PC-9 (cell line): Measurements from ENCODE around the gene ZBED6. TPM values are rescaled to one million over a fixed set of nuclear protein-coding genes. Genes with fewer than 3 reads are reported as not detected.
"Not testable (repeated sequence)": the region's sequence is repeated elsewhere in the genome, so short reads cannot be mapped to it uniquely, and the experiment has no call there.

Experiments
- Bru-seq: library from RNA; stranded (reverse); fragments of 400-500 nt; gene quantifications from one replicate; lab custom pipeline; 2021; lab: Mats Ljungman, UMichigan
- BruChase-seq, 2 experiments: library from RNA; stranded (reverse); fragments of 400-500 nt; gene quantifications; one replicate each; lab custom pipeline; 2021; lab: Mats Ljungman, UMichigan
- BruUV-seq: library from RNA; stranded (reverse); fragments of 400-500 nt; replicated peaks from 2 replicates; lab custom pipeline; 2021; lab: Mats Ljungman, UMichigan
- CTCF ChIA-PET: fragments of 300-600 bp; sonication (Branson Sonifier 250); formaldehyde crosslinking; loops from one replicate; lab custom pipeline; 2022; ENCODE audit warnings: antibody characterized with exemption; lab: Charles Lee
- POLR2A ChIA-PET: fragments of 300-600 bp; sonication (Branson Sonifier 250); formaldehyde crosslinking; loops from one replicate; lab custom pipeline; 2022; ENCODE audit warnings: antibody characterized with exemption; ENCODE audit not compliant: unreplicated experiment; lab: Charles Lee
- DNase-seq, 2 experiments: peaks; one replicate each; pipeline versions ENCODE4 v3.0.0 to v3.0.0-alpha.2; 2015 to 2022; ENCODE audit warnings: mixed read lengths in 1 of 2
- H2AFZ ChIP-seq: fragments of 200-600 bp; sonication (generic); 2 replicates; pipeline ENCODE4 v1.8.1; 2017; ENCODE audit warnings: antibody characterized with exemption
- H3F3A ChIP-seq: fragments of 200-600 bp; sonication (generic); 2 replicates; pipeline ENCODE4 v1.8.1; 2017; ENCODE audit warnings: antibody characterized with exemption, mild to moderate bottlenecking, low read depth; ENCODE audit not compliant: insufficient read depth
- H3K27ac ChIP-seq: fragments of 200-600 bp; sonication (generic); 2 replicates; pipeline ENCODE4 v1.6.1; 2016; ENCODE audit warnings: mixed run types
- H3K27me3 ChIP-seq: fragments of 200-600 bp; sonication (generic); 2 replicates; pipeline ENCODE4 v1.6.1; 2016; ENCODE audit warnings: low read depth, mixed run types; ENCODE audit not compliant: insufficient read depth
- H3K36me3 ChIP-seq: fragments of 200-600 bp; sonication (generic); 2 replicates; pipeline ENCODE4 v1.6.1; 2016; ENCODE audit warnings: low read depth, mixed run types
- H3K4me1 ChIP-seq: fragments of 200-600 bp; sonication (generic); replicated peaks from 2 replicates; pipeline ENCODE4 v1.6.1; 2016; ENCODE audit warnings: mixed run types; ENCODE audit not compliant: insufficient read depth
- H3K4me2 ChIP-seq: fragments of 200-600 bp; sonication (generic); 2 replicates; pipeline ENCODE4 v1.6.1; 2017; ENCODE audit warnings: mixed run types
- H3K4me3 ChIP-seq: fragments of 200-600 bp; sonication (generic); 2 replicates; pipeline ENCODE4 v1.6.1; 2016; ENCODE audit warnings: mixed run types
- H3K79me2 ChIP-seq: fragments of 200-600 bp; sonication (generic); 2 replicates; pipeline ENCODE4 v1.6.1; 2017; ENCODE audit warnings: low read depth, mixed run types
- H3K9me2 ChIP-seq: fragments of 200-600 bp; sonication (generic); 2 replicates; pipeline ENCODE4 v1.8.1; 2017; ENCODE audit warnings: mild to moderate bottlenecking; ENCODE audit not compliant: insufficient read depth
- H3K9me3 ChIP-seq: fragments of 200-600 bp; sonication (generic); 2 replicates; pipeline ENCODE4 v1.8.1; 2016; ENCODE audit warnings: low read depth; ENCODE audit not compliant: insufficient read depth
- H4K20me1 ChIP-seq: fragments of 200-600 bp; sonication (generic); 2 replicates; pipeline ENCODE4 v1.8.1; 2017; ENCODE audit not compliant: insufficient read depth
- EZH2 ChIP-seq: fragments of 200-600 bp; sonication (generic); IDR thresholded peaks from 2 replicates; pipeline ENCODE4 v1.8.0; 2017; ENCODE audit warnings: antibody characterized with exemption, low read depth
- intact Hi-C: fragments of 100-400 bp; cut with micrococcal nuclease; formaldehyde crosslinking; loops from one replicate; pipeline ENCODE4 v1.10.0; 2022; ENCODE audit not compliant: unreplicated experiment
- long read RNA-seq: library from polyadenylated mRNA; stranded (forward); transcript quantifications from one replicate; pipeline ENCODE4 v2.0.0, GENCODE V29; 2022
- total RNA-seq: library from RNA; stranded (reverse); gene quantifications from 2 replicates; pipeline ENCODE4 v1.2.3, GENCODE V29; 2021
- TF ChIP-seq, protein P1 (sequence below): fragments of 200-600 bp; sonication (generic); conservative IDR thresholded peaks from 2 replicates; pipeline ENCODE4 v1.6.1; 2017; ENCODE audit warnings: mixed run types, antibody characterized with exemption, mild to moderate bottlenecking, moderate library complexity

ZBED6 gene
- total RNA-seq (22.7 and 32.7 TPM in 2 replicates), Bru-seq, nascent RNA (percentile 85 among the genes with signal in this experiment), BruChase-seq, experiment 1, labeled RNA remaining after a 2-hour chase (percentile 95 among the genes with signal in this experiment), BruChase-seq, experiment 2, labeled RNA remaining after a 6-hour chase (percentile 91 among the genes with signal in this experiment)
- long read RNA-seq, full-length matches to known transcripts: 3 of 9 reads
- long read RNA-seq, partial matches to known transcripts: 0 of 9 reads
- long read RNA-seq, other reads (novel, unspliced or antisense): 6 of 9 reads

DNA sequence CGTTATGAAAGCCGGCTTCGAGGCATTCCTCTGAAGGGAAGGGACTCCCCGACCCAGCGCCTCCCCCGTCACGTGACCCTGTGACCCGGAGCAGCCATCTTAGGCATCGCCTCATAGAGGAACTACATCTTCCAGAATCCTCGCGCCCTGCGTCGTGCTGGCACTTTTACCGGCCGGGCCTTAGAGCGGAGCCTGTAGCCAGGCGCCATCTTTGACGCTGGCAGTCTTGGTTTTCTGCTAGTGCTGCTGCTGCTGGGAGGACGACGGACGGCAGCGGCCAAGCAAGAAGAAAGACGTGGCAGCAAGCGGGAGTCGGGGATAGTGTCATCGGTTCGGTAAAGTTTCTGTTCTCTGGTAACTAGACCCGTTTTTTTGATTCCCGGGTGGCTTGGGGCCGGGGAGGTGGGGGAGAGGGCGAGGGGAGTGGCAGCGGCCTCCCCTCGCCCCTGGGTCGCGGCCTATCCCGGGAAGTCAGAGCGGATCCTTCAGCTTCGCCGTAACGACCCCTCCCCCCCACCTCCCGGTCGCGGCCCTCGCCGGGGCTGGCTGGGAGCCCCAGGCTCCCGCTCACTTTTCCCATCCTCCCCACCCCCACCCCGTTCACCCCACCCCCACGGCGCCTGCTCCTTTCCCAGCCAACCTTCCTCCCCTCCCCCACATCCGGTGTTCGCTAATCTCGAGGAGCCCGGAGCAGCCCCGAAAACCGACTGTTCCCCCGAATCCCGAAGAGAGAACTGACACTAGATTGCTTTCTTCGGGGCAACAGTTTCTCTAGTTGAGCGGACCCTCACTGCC lies at the start of gene ZBED6, which contains the start of gene ZC3H11A:
Gene ZBED6, plus strand, starts transcription at position 183 of the 795 bp plus-strand sequence. CDS start 1,900 bp downstream, outside the sequence.
Gene ZC3H11A, plus strand, starts transcription at position 183 of the 795 bp plus-strand sequence. CDS start 21,448 bp downstream, outside the sequence.
- peaks cover 22% of the 10 kb centered on the region for H3K4me1 ChIP-seq
- peaks cover 42% of the 10 kb centered on the region for H4K20me1 ChIP-seq
- peak within 1 kb of the TSS; percentile 87 for H3K4me2 ChIP-seq
- H3K36me3 ChIP-seq: peaks cover 38% of the 10 kb centered on the region
- BruUV-seq: no TSS peak
- ChIA-PET POLR2A (no interaction called here), CTCF (no interaction called here)
- no peaks in the 10 kb centered on the region for H3K27me3 ChIP-seq
- H2AFZ ChIP-seq: peak within 1 kb of the TSS; percentile 76
- DNase-seq: peak; percentile 96 to 98
- H3K9me3 ChIP-seq: no peaks in the 10 kb centered on the region
- H3F3A ChIP-seq: peaks cover 24% of the 10 kb centered on the region; the same call in 1 of the 2 replicates
- peak within 1 kb of the TSS; percentile 91 for H3K27ac ChIP-seq
- TF ChIP-seq, protein P1, sequence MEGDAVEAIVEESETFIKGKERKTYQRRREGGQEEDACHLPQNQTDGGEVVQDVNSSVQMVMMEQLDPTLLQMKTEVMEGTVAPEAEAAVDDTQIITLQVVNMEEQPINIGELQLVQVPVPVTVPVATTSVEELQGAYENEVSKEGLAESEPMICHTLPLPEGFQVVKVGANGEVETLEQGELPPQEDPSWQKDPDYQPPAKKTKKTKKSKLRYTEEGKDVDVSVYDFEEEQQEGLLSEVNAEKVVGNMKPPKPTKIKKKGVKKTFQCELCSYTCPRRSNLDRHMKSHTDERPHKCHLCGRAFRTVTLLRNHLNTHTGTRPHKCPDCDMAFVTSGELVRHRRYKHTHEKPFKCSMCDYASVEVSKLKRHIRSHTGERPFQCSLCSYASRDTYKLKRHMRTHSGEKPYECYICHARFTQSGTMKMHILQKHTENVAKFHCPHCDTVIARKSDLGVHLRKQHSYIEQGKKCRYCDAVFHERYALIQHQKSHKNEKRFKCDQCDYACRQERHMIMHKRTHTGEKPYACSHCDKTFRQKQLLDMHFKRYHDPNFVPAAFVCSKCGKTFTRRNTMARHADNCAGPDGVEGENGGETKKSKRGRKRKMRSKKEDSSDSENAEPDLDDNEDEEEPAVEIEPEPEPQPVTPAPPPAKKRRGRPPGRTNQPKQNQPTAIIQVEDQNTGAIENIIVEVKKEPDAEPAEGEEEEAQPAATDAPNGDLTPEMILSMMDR: no peak
- no peak for TF ChIP-seq EZH2
- peak within 1 kb of the TSS; percentile 70 for H3K4me3 ChIP-seq
- intact Hi-C loops: no loop called here
- H3K9me2 ChIP-seq: no peaks in the 10 kb centered on the region
- H3K79me2 ChIP-seq: peaks cover 48% of the 10 kb centered on the region

- no peaks in the 10 kb centered on the region for H3K9me3 ChIP-seq
- no peaks in the 10 kb centered on the region for H3K36me3 ChIP-seq
- H3K27ac ChIP-seq: no peak overlapping the region
- ChIA-PET CTCF (interaction anchor here (0.7 kb wide), 1 partner anchor 496 kb away, joined by 4 read pairs; no protein-coding TSS in a partner anchor), POLR2A (no interaction called here)
- no peaks in the 10 kb centered on the region for H3K27me3 ChIP-seq
- no peaks in the 10 kb centered on the region for H3K79me2 ChIP-seq
- H3K9me2 ChIP-seq: no peaks in the 10 kb centered on the region
- TF ChIP-seq EZH2: no peak
- TF ChIP-seq, protein P1: no peak
- H2AFZ ChIP-seq: no peak overlapping the region
- no peaks in the 10 kb centered on the region for H3K4me1 ChIP-seq
- H3K4me3 ChIP-seq: no peak overlapping the region
- H3F3A ChIP-seq: peaks cover 3% of the 10 kb centered on the region; the same call in 1 of the 2 replicates
- H4K20me1 ChIP-seq: no peaks in the 10 kb centered on the region
- intact Hi-C loops: no loop called here
- no TSS peak for BruUV-seq
- DNase-seq: no peak
- H3K4me2 ChIP-seq: no peak overlapping the region
Observed at GRCh38 chr1:203746281-203746680, 49.1 kb upstream of the ZBED6 start.

DNA sequence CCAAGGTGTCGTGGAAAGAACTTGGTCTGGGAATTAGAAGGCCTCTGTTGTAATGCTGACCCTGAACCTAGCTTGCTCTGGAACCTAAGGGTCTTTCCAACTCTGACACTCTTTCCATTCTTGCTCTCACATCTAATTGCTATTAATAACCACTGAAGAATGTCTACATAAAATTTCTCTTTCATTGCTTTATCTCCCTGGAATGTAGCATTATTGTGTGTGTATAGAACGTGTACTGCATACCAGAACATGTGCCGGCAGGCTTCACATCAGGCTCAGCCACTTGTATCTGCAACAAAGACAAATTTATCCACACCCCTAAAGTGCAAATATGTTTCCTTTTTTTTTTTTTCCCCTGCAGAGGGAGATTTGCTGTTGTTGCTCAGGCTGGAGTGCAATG lies 44.4 kb upstream of the ZBED6 start:
- intact Hi-C loops: no loop called here
- BruUV-seq: no TSS peak
- Histone ChIP-seq H3K9me2 (no peaks in the 10 kb centered on the region), H3K36me3 (no peaks in the 10 kb centered on the region), H2AFZ (no peak overlapping the region), H3K27me3 (no peaks in the 10 kb centered on the region), H3K9me3 (no peaks in the 10 kb centered on the region), H3F3A (no peaks in the 10 kb centered on the region; the same call in 1 of the 2 replicates), H4K20me1 (no peaks in the 10 kb centered on the region), H3K4me3 (no peak overlapping the region), H3K79me2 (no peaks in the 10 kb centered on the region), H3K4me2 (no peak overlapping the region), H3K27ac (no peak overlapping the region), H3K4me1 (peaks cover 3% of the 10 kb centered on the region)
- no peak for DNase-seq
- POLR2A ChIA-PET: no interaction called here
- CTCF ChIA-PET: no interaction called here
- no peak for TF ChIP-seq EZH2

- POLR2A ChIA-PET: interaction anchor here (0.6 kb wide), 1 partner anchor 10 kb away, joined by 6 read pairs; no protein-coding TSS in a partner anchor
- intact Hi-C loops: not testable (repeated sequence)
Observed at GRCh38 chr1:203751618-203752361, 43.6 kb upstream of the ZBED6 start.

More at GRCh38 chr1:203751618-203752361, 43.6 kb upstream of the ZBED6 start:
- CTCF ChIA-PET: interaction anchor here (0.6 to 0.7 kb wide), 2 partner anchors 408 to 687 kb away, joined by 9 to 14 read pairs; no protein-coding TSS in a partner anchor
- H2AFZ ChIP-seq, H3K79me2 ChIP-seq, DNase-seq, H3K4me2 ChIP-seq, BruUV-seq, H3K9me2 ChIP-seq, H3F3A ChIP-seq, H3K36me3 ChIP-seq, H3K9me3 ChIP-seq, H3K27ac ChIP-seq, H3K4me3 ChIP-seq, H3K27me3 ChIP-seq, H4K20me1 ChIP-seq: not testable (repeated sequence)
- peaks cover 11% of the 10 kb centered on the region for H3K4me1 ChIP-seq
